ENCODE measurements around the gene PIM2.

The PIM2 gene

GRCh38 chrX:48918643-48919340 is at the start of gene PIM2:
TSS of gene PIM2 (minus strand) at chrX:48919024. CDS start at chrX:48918834, 190 bp downstream.
- TF ChIP-seq, protein P1, sequence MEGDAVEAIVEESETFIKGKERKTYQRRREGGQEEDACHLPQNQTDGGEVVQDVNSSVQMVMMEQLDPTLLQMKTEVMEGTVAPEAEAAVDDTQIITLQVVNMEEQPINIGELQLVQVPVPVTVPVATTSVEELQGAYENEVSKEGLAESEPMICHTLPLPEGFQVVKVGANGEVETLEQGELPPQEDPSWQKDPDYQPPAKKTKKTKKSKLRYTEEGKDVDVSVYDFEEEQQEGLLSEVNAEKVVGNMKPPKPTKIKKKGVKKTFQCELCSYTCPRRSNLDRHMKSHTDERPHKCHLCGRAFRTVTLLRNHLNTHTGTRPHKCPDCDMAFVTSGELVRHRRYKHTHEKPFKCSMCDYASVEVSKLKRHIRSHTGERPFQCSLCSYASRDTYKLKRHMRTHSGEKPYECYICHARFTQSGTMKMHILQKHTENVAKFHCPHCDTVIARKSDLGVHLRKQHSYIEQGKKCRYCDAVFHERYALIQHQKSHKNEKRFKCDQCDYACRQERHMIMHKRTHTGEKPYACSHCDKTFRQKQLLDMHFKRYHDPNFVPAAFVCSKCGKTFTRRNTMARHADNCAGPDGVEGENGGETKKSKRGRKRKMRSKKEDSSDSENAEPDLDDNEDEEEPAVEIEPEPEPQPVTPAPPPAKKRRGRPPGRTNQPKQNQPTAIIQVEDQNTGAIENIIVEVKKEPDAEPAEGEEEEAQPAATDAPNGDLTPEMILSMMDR (IDR thresholded peaks at IDR 0.05; ENCODE audit: low read depth, low read length) = no peak
- TF ChIP-seq, protein P2, sequence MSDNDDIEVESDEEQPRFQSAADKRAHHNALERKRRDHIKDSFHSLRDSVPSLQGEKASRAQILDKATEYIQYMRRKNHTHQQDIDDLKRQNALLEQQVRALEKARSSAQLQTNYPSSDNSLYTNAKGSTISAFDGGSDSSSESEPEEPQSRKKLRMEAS (IDR thresholded peaks at IDR 0.05; ENCODE audit: low read depth, low read length) = peak; percentile 85
- TF ChIP-seq MYC (IDR thresholded peaks at IDR 0.05; ENCODE audit: low read depth, low read length) (peak; percentile 72), POLR2A (IDR thresholded peaks at IDR 0.05; ENCODE audit: extremely low read depth, insufficient read length) (peak; percentile 88)
- DNase-seq (ENCODE audit: low read depth) = peak; percentile 96
- peak within 1 kb of the TSS; percentile 86 for H3K4me3 ChIP-seq (ENCODE audit: low read depth, low read length)

- no peak overlapping the region for H3K4me3 ChIP-seq (ENCODE audit: low read depth, low read length)
- no peak for DNase-seq (ENCODE audit: low read depth)
- TF ChIP-seq MYC (IDR thresholded peaks at IDR 0.05; ENCODE audit: low read depth, low read length) = no peak
- TF ChIP-seq, protein P2 (IDR thresholded peaks at IDR 0.05; ENCODE audit: low read depth, low read length) = no peak
- no peak for TF ChIP-seq POLR2A (IDR thresholded peaks at IDR 0.05; ENCODE audit: extremely low read depth, insufficient read length)
- TF ChIP-seq, protein P1 (IDR thresholded peaks at IDR 0.05; ENCODE audit: low read depth, low read length) = no peak
Measured at GRCh38 chrX:48968377-48968776, 49.6 kb upstream of the PIM2 start.

DNA sequence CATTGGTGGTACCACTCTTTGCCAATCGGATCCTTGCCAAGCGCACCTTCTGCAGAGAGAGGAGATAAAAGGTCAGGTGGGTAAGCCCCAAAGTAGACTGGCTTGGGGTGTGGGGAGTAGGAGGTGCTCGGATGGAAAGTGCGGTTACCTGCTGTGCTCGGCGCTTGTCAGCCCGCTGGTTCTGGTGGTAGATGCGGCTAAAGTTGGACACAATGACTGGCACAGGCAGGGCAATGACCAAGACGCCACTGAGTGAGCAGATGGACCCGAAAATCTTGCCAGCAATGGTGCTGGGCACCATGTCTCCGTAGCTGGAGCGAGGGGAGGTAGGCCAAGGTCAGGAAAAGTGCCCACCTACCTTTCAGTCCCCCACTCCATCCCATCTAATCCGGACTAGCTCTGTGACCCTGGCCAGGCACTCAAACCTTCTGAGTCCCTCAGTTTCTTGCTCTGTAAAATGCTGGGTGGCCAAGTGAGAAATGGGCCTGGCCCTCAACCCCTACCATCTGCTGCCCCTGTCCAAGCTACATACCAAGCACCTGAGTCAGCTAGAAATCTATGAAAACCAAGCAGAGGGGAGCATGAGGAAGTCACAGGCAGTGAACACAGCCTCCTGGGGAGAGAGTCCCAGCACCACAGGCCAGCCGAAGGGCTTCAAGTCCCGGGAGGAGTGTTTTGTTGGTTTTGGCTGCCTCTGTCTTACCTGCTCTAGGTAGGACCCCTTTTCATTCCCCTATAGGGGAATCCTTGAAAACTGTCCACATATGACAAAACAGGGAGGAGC is 48.2 kb upstream of the PIM2 start:
- TF ChIP-seq, protein P1 (IDR thresholded peaks at IDR 0.05; ENCODE audit: low read depth, low read length) = no peak
- TF ChIP-seq MYC (IDR thresholded peaks at IDR 0.05; ENCODE audit: low read depth, low read length) (no peak), POLR2A (IDR thresholded peaks at IDR 0.05; ENCODE audit: extremely low read depth, insufficient read length) (no peak)
- TF ChIP-seq, protein P2 (IDR thresholded peaks at IDR 0.05; ENCODE audit: low read depth, low read length) = no peak
- no peak overlapping the region for H3K4me3 ChIP-seq (ENCODE audit: low read depth, low read length)
- DNase-seq (ENCODE audit: low read depth) = no peak

DNA sequence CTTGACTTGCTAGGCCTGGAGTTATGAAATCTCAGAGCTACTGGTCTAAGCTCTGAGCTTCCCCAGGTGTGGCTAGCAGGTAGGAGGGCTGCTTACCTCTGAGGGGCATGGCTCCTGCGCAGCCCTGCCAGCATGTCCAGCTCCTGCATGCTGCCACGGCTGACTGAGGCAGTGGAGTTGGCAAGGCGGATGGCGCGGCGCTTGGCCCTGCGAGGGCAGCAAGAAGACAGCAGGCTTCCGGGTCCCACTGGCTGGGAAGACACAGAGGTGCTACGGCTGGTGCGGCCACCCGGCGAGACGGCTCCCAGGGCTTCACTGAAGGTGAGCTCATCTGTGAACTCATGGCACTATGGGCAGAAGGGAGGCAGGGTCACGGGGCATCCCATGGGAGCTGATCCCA is 47.1 kb upstream of the PIM2 start:
- TF ChIP-seq, protein P1 (IDR thresholded peaks at IDR 0.05; ENCODE audit: low read depth, low read length) = no peak
- H3K4me3 ChIP-seq (ENCODE audit: low read depth, low read length) = no peak overlapping the region
- DNase-seq (ENCODE audit: low read depth) = no peak

- TF ChIP-seq, protein P1 (IDR thresholded peaks at IDR 0.05; ENCODE audit: low read depth, low read length) = no peak
- TF ChIP-seq, protein P2 (IDR thresholded peaks at IDR 0.05; ENCODE audit: low read depth, low read length) = no peak
- no peak for TF ChIP-seq MYC (IDR thresholded peaks at IDR 0.05; ENCODE audit: low read depth, low read length)
- no peak for TF ChIP-seq POLR2A (IDR thresholded peaks at IDR 0.05; ENCODE audit: extremely low read depth, insufficient read length)
- no peak for DNase-seq (ENCODE audit: low read depth)
- no peak overlapping the region for H3K4me3 ChIP-seq (ENCODE audit: low read depth, low read length)
Measured at GRCh38 chrX:48961585-48962091, 42.8 kb upstream of the PIM2 start.
